ENCODE measurements around the gene NACC2. TPM values are rescaled to one million over a fixed set of nuclear protein-coding genes. Genes with fewer than 3 reads are reported as not detected.
A peak's percentile ranks its signal among the peaks of the same experiment; 100 is the strongest.

Gene NACC2
- total and polyA plus RNA-seq, 2 experiments from 2014 or later: 11.0 to 13.0 TPM

- no peaks in the 10 kb centered on the region for H3K9me3 ChIP-seq (ENCODE audit: low read depth)
- H3K79me2 ChIP-seq: no peaks in the 10 kb centered on the region
- DNase-seq (ENCODE audit: low spot score): peak; percentile 48
- no peaks in the 10 kb centered on the region for H3K9me2 ChIP-seq (replicated peaks; ENCODE audit: insufficient read depth)
- peak overlapping the region; percentile 31 for H3K4me2 ChIP-seq
- TF ChIP-seq CTCF (IDR thresholded peaks at IDR 0.05; ENCODE audit: poor library complexity): no peak
- TF ChIP-seq EZH2phosphoT487 (IDR thresholded peaks at IDR 0.05; ENCODE audit: low read depth, severe bottlenecking, unreplicated experiment): no peak
- TF ChIP-seq EZH2 (IDR thresholded peaks at IDR 0.05; ENCODE audit: borderline replicate concordance): no peak
- no peak overlapping the region for H3K4me3 ChIP-seq
- H3K36me3 ChIP-seq (replicated peaks; ENCODE audit: insufficient read depth, low read depth): no peaks in the 10 kb centered on the region
- no peaks in the 10 kb centered on the region for H4K20me1 ChIP-seq (ENCODE audit: insufficient read depth, poor library complexity, severe bottlenecking)
- H3K27me3 ChIP-seq: no peaks in the 10 kb centered on the region
- H3K27ac ChIP-seq: peak overlapping the region; percentile 81
- 63% methylated on average over 24 of the region's 24 CpGs for WGBS (ENCODE audit: low lambda C conversion rate, missing lambda C conversion rate)
- H2AFZ ChIP-seq: no peak overlapping the region
- peaks cover 52% of the 10 kb centered on the region for H3K4me1 ChIP-seq (ENCODE audit: insufficient read depth)
Measured at GRCh38 chr9:136007934-136008692, 87.0 kb downstream of the NACC2 start.

GRCh38 chr9:136007276-136007933 is 87.7 kb downstream of the NACC2 start:
- Histone ChIP-seq H2AFZ (no peak overlapping the region), H3K27ac (peak overlapping the region; percentile 81), H3K9me2 (replicated peaks; ENCODE audit: insufficient read depth) (no peaks in the 10 kb centered on the region), H3K4me1 (ENCODE audit: insufficient read depth) (peaks cover 52% of the 10 kb centered on the region), H4K20me1 (ENCODE audit: insufficient read depth, poor library complexity, severe bottlenecking) (no peaks in the 10 kb centered on the region), H3K27me3 (no peaks in the 10 kb centered on the region), H3K9me3 (ENCODE audit: low read depth) (no peaks in the 10 kb centered on the region), H3K36me3 (replicated peaks; ENCODE audit: insufficient read depth, low read depth) (no peaks in the 10 kb centered on the region), H3K4me2 (peak overlapping the region; percentile 31), H3K4me3 (no peak overlapping the region), H3K79me2 (no peaks in the 10 kb centered on the region)
- TF ChIP-seq EZH2phosphoT487 (IDR thresholded peaks at IDR 0.05; ENCODE audit: low read depth, severe bottlenecking, unreplicated experiment): no peak
- TF ChIP-seq CTCF (IDR thresholded peaks at IDR 0.05; ENCODE audit: poor library complexity): no peak
- TF ChIP-seq EZH2 (IDR thresholded peaks at IDR 0.05; ENCODE audit: borderline replicate concordance): no peak
- no peak for DNase-seq (ENCODE audit: low spot score)
- WGBS (ENCODE audit: low lambda C conversion rate, missing lambda C conversion rate): 74% methylated on average over 30 of the region's 36 CpGs

GRCh38 chr9:136006169-136006568 is 88.9 kb downstream of the NACC2 start:
- WGBS (ENCODE audit: low lambda C conversion rate, missing lambda C conversion rate): 96% methylated on average over 6 of the region's 7 CpGs
- TF ChIP-seq CTCF (IDR thresholded peaks at IDR 0.05; ENCODE audit: poor library complexity) (no peak), EZH2 (IDR thresholded peaks at IDR 0.05; ENCODE audit: borderline replicate concordance) (no peak), EZH2phosphoT487 (IDR thresholded peaks at IDR 0.05; ENCODE audit: low read depth, severe bottlenecking, unreplicated experiment) (no peak)
- no peaks in the 10 kb centered on the region for H3K27me3 ChIP-seq

More at GRCh38 chr9:136006169-136006568, 88.9 kb downstream of the NACC2 start:
- no peaks in the 10 kb centered on the region for H3K36me3 ChIP-seq (replicated peaks; ENCODE audit: insufficient read depth, low read depth)
- no peak overlapping the region for H2AFZ ChIP-seq
- H3K9me3 ChIP-seq (ENCODE audit: low read depth): no peaks in the 10 kb centered on the region
- H3K79me2 ChIP-seq: no peaks in the 10 kb centered on the region
- no peak for DNase-seq (ENCODE audit: low spot score)
- H3K27ac ChIP-seq: peak overlapping the region; percentile 23
- H3K4me1 ChIP-seq (ENCODE audit: insufficient read depth): peaks cover 49% of the 10 kb centered on the region
- no peaks in the 10 kb centered on the region for H3K9me2 ChIP-seq (replicated peaks; ENCODE audit: insufficient read depth)
- H3K4me3 ChIP-seq: no peak overlapping the region
- H4K20me1 ChIP-seq (ENCODE audit: insufficient read depth, poor library complexity, severe bottlenecking): no peaks in the 10 kb centered on the region
- no peak overlapping the region for H3K4me2 ChIP-seq

Data from hepatocyte (in vitro differentiated cells).